Stimulated activated naive CD4-positive, alpha-beta T cell (primary cell): Measurements from ENCODE around the gene POP4.

Source experiments
- DNase-seq, 6 experiments: peaks; one replicate each; lab custom pipeline; 2025; lab: John Stamatoyannopoulos, UW

The POP4 gene

GRCh38 chr19:29663861-29664752 is 58.0 kb downstream of the POP4 start:
- DNase-seq, result peak in 1 of 6 experiments; percentile 15

DNA sequence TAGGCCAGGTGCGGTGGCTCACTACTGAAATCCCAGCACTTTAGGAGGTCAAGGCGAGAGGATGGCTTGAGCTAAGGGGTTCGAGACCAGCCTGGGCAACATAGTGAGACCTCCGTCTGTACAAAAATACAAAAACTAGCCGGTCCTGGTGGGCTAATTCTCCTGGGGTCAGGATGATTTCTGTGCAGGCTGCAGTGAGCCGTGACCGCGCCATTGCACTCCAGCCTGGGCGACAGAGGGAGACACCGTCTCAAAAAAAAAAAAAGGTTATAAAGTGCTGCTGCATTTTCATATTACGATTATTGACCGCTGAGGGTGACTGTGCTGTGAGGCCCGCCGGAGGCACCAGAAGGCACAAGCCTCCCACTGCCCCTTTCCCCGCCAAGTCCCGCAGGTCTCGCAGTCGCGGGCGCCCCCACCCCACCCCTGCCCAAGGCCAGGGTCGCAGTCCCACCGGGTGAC is 58.7 kb downstream of the POP4 start:
- DNase-seq, result peak in 1 of 6 experiments; percentile 31

GRCh38 chr19:29665215-29665825 is 59.2 kb downstream of the POP4 start, which contains the start of gene PLEKHF1:
Gene PLEKHF1, plus strand, starts transcription at chr19:29665461. Its CDS starts 8,379 bp downstream, at chr19:29673840.
- DNase-seq, result peak; percentile 57 to 81 (median 78)

DNA sequence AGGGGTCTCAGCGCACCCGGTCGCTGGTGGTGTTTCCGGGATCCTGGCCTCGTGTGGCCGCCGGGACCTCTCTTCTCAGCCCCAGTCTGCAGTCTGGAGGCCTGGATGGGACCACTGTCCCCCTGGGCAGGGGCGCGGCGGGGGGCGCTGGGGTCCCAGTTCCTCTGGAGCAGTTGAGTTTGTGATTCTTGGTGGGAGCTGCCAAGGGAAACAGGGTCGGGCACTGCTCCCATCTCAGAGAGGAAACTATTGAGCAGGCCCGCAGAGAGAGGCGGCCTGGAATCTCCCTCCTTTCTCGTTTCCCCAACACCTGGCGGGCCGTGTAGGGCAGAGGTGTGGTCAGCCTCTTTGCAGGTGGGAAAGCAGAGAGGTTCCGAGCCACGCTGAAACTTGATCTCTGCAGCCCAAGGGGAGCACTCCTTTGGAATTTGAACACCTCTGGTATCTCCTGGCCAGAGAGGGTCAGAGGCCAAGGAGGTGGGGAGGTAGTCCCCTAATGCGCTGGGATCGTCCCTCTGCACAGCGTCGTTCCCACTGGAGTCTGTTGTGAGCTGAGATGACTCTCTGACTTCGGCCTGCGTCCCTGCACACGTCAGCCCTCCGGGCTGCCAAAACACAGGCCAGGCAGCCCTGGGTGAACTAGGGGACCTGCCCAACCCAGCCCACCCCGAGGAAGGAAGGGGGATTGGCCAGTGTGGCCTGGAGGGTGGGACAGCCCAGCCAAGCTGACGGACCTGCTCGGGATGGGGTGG is 59.9 kb downstream of the POP4 start:
- peak in 3 of 6 experiments; percentile 29 to 44 (median 32) for DNase-seq
